Measurements from ENCODE around the gene MED13L. TPM values are rescaled to one million over a fixed set of nuclear protein-coding genes. Genes with fewer than 3 reads are reported as not detected.
"Not testable (repeated sequence)": the region's sequence is repeated elsewhere in the genome, so short reads cannot be mapped to it uniquely, and the experiment has no call there.

The MED13L gene
- total RNA-seq, 4 donors from 2014 or later = 153 to 251 (median 194) TPM

- ATAC-seq (ENCODE audit: low FRiP score) = peak; percentile 25
Observed at GRCh38 chr12:116138364-116138763, 139.1 kb downstream of the MED13L start.

GRCh38 chr12:116137318-116137717 is 140.2 kb downstream of the MED13L start:
- DNase-seq (ENCODE audit: low spot score) (no peak), ATAC-seq (ENCODE audit: low FRiP score) (no peak)
- no peak for TF ChIP-seq CTCF (IDR thresholded peaks at IDR 0.05)

More at GRCh38 chr12:116138364-116138763, 139.1 kb downstream of the MED13L start:
- TF ChIP-seq CTCF (IDR thresholded peaks at IDR 0.05) = no peak
- no peak for DNase-seq (ENCODE audit: low spot score)

GRCh38 chr12:116136340-116136739 is 141.2 kb downstream of the MED13L start:
- ATAC-seq (ENCODE audit: low FRiP score) (no peak), DNase-seq (ENCODE audit: low spot score) (no peak)
- no peak for TF ChIP-seq CTCF (IDR thresholded peaks at IDR 0.05)

- no peak for DNase-seq (ENCODE audit: low spot score)
- no peak for TF ChIP-seq CTCF (IDR thresholded peaks at IDR 0.05)
- ATAC-seq (ENCODE audit: low FRiP score) = no peak
Observed at GRCh38 chr12:116135209-116135930, 142.1 kb downstream of the MED13L start.

- ATAC-seq (ENCODE audit: low FRiP score) (no peak), DNase-seq (ENCODE audit: low spot score) (no peak)
- TF ChIP-seq CTCF (IDR thresholded peaks at IDR 0.05) = no peak
Observed at GRCh38 chr12:116133636-116134214, 143.8 kb downstream of the MED13L start.

- peak; percentile 28 for ATAC-seq (ENCODE audit: low FRiP score)
- TF ChIP-seq CTCF (IDR thresholded peaks at IDR 0.05) = no peak
Observed at GRCh38 chr12:116133149-116133548, 144.3 kb downstream of the MED13L start.

GRCh38 chr12:116131987-116132386 is 145.5 kb downstream of the MED13L start:
- ATAC-seq (ENCODE audit: low FRiP score) = not testable (repeated sequence)

More at GRCh38 chr12:116133149-116133548, 144.3 kb downstream of the MED13L start:
- no peak for DNase-seq (ENCODE audit: low spot score)

More at GRCh38 chr12:116131987-116132386, 145.5 kb downstream of the MED13L start:
- not testable (repeated sequence) for DNase-seq (ENCODE audit: low spot score)

Data from omental fat pad (tissue), 4 donors.